ENCODE results near the gene MYL6.

Gene MYL6

DNA sequence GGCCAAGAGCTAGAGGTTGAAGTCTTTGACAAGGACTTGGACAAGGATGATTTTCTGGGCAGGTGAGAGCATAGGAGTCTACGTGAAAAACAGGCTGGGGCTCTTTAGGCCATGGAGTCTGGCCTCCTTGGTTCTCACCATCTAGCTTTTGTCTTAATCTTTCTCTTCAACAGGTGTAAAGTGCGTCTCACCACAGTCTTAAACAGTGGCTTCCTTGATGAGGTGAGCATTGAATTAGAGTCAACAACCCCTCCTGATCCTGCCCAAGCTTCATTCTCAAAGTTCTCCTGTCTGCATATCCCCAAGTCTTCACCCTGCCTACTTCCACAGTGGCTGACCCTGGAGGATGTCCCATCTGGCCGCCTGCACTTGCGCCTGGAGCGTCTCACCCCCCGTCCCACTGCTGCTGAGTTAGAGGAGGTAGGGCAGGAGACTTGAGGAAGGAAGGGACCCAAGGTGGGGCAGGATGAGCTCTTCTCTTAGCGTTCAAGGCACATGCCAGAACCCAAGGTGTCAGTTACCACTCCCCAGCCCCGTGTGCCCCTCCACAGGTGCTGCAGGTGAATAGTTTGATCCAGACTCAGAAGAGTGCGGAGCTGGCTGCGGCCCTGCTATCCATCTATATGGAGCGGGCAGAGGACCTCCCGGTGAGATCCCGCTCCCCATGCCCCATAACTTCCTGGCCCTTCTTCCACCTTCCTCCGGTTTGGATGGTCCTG, 20.1 kb upstream of the MYL6 start:
- Histone ChIP-seq H3K4me1 (ENCODE audit: control insufficient read depth, insufficient read depth, low read length) (no peaks in the 10 kb centered on the region), H3K27me3 (ENCODE audit: control insufficient read depth, insufficient read depth, low read length) (no peaks in the 10 kb centered on the region), H3K4me3 (ENCODE audit: low read length) (no peak overlapping the region), H3K27ac (ENCODE audit: low read depth, low read length) (no peak overlapping the region), H3K9ac (ENCODE audit: low read length) (no peak overlapping the region), H3K36me3 (ENCODE audit: control insufficient read depth, insufficient read depth, low read length) (peaks cover 56% of the 10 kb centered on the region)

DNA sequence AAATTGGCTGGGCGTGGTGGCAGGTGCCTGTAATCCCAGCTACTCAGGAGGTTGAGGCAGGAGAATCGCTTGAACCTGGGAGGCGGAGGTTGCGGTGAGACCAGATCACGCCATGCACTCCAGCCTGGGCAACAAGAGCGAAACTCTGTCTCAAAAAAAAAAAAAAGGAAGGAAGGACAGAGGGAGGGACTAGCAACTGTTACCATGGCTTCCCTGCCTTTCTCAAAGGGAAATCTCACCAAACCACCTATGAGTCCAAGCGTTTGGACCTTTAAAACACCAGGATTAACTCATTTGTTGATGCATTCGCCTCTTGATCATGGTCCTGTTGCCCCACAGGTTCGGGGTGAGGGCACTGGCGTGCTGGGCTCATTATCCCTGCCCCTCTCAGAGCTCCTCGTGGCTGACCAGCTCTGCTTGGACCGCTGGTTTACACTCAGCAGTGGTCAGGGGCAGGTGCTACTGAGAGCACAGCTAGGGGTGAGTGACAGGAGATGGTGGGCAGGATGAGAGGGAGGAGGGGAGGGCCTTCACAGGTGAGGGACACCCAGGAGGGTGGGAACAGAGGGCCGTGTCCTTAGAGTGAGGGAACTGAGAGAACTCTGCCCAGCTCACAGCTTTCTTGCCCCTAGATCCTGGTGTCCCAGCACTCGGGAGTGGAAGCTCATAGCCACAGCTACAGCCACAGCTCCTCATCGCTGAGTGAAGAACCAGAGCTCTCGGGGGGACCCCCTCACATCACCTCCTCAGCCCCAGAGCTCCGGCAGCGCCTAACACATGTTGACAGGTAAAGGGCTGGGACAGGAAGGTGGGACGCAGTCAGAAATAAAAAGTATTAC, 16.0 kb upstream of the MYL6 start:
- H3K9ac ChIP-seq (ENCODE audit: low read length), result no peak overlapping the region
- no peak overlapping the region for H3K4me3 ChIP-seq (ENCODE audit: low read length)
- no peaks in the 10 kb centered on the region for H3K4me1 ChIP-seq (ENCODE audit: control insufficient read depth, insufficient read depth, low read length)
- peaks cover 41% of the 10 kb centered on the region for H3K36me3 ChIP-seq (ENCODE audit: control insufficient read depth, insufficient read depth, low read length)
- no peaks in the 10 kb centered on the region for H3K27me3 ChIP-seq (ENCODE audit: control insufficient read depth, insufficient read depth, low read length)
- H3K27ac ChIP-seq (ENCODE audit: low read depth, low read length), result no peak overlapping the region

DNA sequence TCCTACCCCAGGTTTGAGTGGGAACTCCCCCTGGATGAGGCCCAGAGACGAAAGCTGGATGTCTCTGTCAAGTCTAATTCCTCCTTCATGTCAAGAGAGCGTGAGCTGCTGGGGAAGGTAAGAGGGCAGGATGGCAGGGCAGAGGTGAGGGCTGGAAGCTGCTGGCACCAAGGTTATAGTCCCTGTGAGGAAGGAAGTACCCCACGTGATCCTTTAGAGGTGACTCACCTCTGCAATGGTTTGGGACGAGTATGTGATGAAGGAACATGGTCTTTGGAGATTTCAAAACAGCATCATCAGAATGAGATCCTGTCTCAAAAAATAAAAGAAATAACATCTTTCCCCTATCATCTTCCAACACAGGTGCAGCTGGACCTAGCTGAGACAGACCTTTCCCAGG, 14.9 kb upstream of the MYL6 start:
- Histone ChIP-seq H3K9ac (ENCODE audit: low read length) (no peak overlapping the region), H3K27me3 (ENCODE audit: control insufficient read depth, insufficient read depth, low read length) (no peaks in the 10 kb centered on the region), H3K4me1 (ENCODE audit: control insufficient read depth, insufficient read depth, low read length) (no peaks in the 10 kb centered on the region), H3K27ac (ENCODE audit: low read depth, low read length) (no peak overlapping the region), H3K4me3 (ENCODE audit: low read length) (no peak overlapping the region), H3K36me3 (ENCODE audit: control insufficient read depth, insufficient read depth, low read length) (peaks cover 31% of the 10 kb centered on the region)

DNA sequence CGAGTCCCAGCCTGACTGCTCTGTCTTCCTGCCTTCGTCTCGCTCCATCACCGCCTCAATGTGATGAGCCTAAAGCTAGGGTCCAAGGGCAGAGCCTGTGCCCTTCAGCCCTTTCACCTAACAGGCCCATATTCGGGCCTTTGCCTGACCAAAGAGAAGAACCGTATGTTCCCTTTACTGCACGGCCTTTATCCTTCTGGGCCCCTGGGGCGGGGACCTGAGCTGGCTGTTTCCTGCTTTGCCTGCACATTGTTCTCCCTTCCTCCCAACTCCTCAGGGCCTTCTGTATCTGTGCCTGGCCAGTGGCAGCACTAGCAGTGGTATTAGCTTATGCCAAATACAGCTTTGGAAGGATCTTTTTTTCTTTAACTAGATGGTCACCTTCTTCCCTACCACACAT, 14.3 kb upstream of the MYL6 start:
- no peak overlapping the region for H3K9ac ChIP-seq (ENCODE audit: low read length)
- H3K27ac ChIP-seq (ENCODE audit: low read depth, low read length), result no peak overlapping the region
- H3K4me1 ChIP-seq (ENCODE audit: control insufficient read depth, insufficient read depth, low read length), result no peaks in the 10 kb centered on the region
- peaks cover 25% of the 10 kb centered on the region for H3K36me3 ChIP-seq (ENCODE audit: control insufficient read depth, insufficient read depth, low read length)
- no peaks in the 10 kb centered on the region for H3K27me3 ChIP-seq (ENCODE audit: control insufficient read depth, insufficient read depth, low read length)
- no peak overlapping the region for H3K4me3 ChIP-seq (ENCODE audit: low read length)

DNA sequence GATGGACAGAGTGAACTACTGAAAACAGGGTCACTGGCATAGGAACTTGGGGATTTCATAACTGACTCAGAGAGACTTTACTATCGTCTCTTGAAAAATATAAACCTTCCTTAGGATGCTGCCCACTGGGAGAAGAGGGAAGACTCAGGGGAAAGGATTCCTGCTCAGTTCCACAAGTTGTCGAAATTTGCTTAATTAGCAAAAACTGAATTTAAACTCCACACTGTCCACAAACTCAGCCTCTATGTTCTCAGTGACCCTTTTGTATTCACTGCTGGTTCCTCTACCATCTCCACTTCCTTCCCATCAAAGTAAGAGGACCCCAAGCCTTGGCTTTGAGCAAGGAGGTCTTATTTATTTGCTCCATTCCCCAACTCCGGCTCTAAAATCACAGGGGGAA, 12.9 kb upstream of the MYL6 start:
- H3K27me3 ChIP-seq (ENCODE audit: control insufficient read depth, insufficient read depth, low read length), result no peaks in the 10 kb centered on the region
- no peak overlapping the region for H3K4me3 ChIP-seq (ENCODE audit: low read length)
- H3K36me3 ChIP-seq (ENCODE audit: control insufficient read depth, insufficient read depth, low read length), result peaks cover 23% of the 10 kb centered on the region
- H3K4me1 ChIP-seq (ENCODE audit: control insufficient read depth, insufficient read depth, low read length), result no peaks in the 10 kb centered on the region
- no peak overlapping the region for H3K27ac ChIP-seq (ENCODE audit: low read depth, low read length)
- no peak overlapping the region for H3K9ac ChIP-seq (ENCODE audit: low read length)

- H3K4me1 ChIP-seq (ENCODE audit: control insufficient read depth, insufficient read depth, low read length), result peaks cover 2% of the 10 kb centered on the region
- no peak overlapping the region for H3K27ac ChIP-seq (ENCODE audit: low read depth, low read length)
- no peaks in the 10 kb centered on the region for H3K27me3 ChIP-seq (ENCODE audit: control insufficient read depth, insufficient read depth, low read length)
- no peak overlapping the region for H3K9ac ChIP-seq (ENCODE audit: low read length)
- peaks cover 16% of the 10 kb centered on the region for H3K36me3 ChIP-seq (ENCODE audit: control insufficient read depth, insufficient read depth, low read length)
- no peak overlapping the region for H3K4me3 ChIP-seq (ENCODE audit: low read length)
Observed at GRCh38 chr12:56146492-56147460, 11.4 kb upstream of the MYL6 start.

DNA sequence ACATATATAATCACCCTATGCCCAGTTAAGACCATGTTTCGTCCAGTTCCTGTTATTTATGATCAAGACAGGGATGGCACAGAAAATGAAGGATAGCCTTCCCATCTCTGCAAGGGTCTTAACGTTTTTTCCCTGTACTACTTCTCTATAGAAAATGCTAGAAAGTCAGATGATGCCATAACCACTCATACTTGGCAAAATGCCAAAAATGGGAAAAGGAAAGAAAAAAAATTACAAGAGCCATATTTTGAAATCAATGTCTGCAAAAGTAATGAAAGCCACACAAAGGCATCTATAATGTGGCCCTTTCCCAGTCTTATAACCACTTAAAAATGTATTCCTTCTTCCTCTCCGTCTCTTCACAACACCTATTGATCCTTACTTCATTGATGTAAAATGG, 7.6 kb upstream of the MYL6 start:
- Histone ChIP-seq H3K4me3 (ENCODE audit: low read length) (no peak overlapping the region), H3K4me1 (ENCODE audit: control insufficient read depth, insufficient read depth, low read length) (peaks cover 9% of the 10 kb centered on the region), H3K9ac (ENCODE audit: low read length) (no peak overlapping the region), H3K27me3 (ENCODE audit: control insufficient read depth, insufficient read depth, low read length) (no peaks in the 10 kb centered on the region), H3K27ac (ENCODE audit: low read depth, low read length) (no peak overlapping the region), H3K36me3 (ENCODE audit: control insufficient read depth, insufficient read depth, low read length) (peaks cover 2% of the 10 kb centered on the region)

DNA sequence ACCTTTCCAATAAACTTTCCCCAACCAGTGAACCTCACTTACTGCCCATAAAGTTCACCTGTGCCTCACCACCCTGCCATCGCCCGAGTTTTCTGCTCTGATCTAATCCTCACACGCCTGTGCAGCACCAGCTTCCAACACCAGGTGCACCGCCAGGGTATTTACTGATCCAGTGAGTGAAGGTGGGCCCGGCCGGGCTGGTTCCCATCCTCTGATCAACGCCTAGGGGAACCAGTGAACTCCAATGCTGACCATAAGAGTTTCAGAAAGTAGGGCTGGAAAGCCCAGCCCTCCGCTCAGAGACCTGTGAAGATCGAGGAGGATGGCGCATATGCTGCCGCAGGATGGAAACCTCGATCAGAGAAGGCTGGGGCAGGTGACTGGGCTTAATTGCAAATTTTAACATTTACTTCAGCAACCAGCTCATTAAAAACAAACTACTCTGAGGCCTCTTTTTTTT, 6.5 kb upstream of the MYL6 start:
- Histone ChIP-seq H3K27me3 (ENCODE audit: control insufficient read depth, insufficient read depth, low read length) (no peaks in the 10 kb centered on the region), H3K4me1 (ENCODE audit: control insufficient read depth, insufficient read depth, low read length) (peaks cover 9% of the 10 kb centered on the region), H3K27ac (ENCODE audit: low read depth, low read length) (peak overlapping the region; percentile 83), H3K4me3 (ENCODE audit: low read length) (peak overlapping the region; percentile 60), H3K9ac (ENCODE audit: low read length) (peak overlapping the region; percentile 79), H3K36me3 (ENCODE audit: control insufficient read depth, insufficient read depth, low read length) (peaks cover 2% of the 10 kb centered on the region)

- Histone ChIP-seq H3K4me3 (ENCODE audit: low read length) (peak within 1 kb of the TSS; percentile 60), H3K4me1 (ENCODE audit: control insufficient read depth, insufficient read depth, low read length) (peaks cover 9% of the 10 kb centered on the region), H3K36me3 (ENCODE audit: control insufficient read depth, insufficient read depth, low read length) (peaks cover 2% of the 10 kb centered on the region), H3K9ac (ENCODE audit: low read length) (peak within 1 kb of the TSS; percentile 79), H3K27ac (ENCODE audit: low read depth, low read length) (peak within 1 kb of the TSS; percentile 83), H3K27me3 (ENCODE audit: control insufficient read depth, insufficient read depth, low read length) (no peaks in the 10 kb centered on the region)
Observed at GRCh38 chr12:56152132-56152755, 5.9 kb upstream of the MYL6 start, which contains the start of gene MYL6B. MYL6B (plus strand) TSS chr12:56152587; CDS start chr12:56153919, 1,332 bp downstream.

DNA sequence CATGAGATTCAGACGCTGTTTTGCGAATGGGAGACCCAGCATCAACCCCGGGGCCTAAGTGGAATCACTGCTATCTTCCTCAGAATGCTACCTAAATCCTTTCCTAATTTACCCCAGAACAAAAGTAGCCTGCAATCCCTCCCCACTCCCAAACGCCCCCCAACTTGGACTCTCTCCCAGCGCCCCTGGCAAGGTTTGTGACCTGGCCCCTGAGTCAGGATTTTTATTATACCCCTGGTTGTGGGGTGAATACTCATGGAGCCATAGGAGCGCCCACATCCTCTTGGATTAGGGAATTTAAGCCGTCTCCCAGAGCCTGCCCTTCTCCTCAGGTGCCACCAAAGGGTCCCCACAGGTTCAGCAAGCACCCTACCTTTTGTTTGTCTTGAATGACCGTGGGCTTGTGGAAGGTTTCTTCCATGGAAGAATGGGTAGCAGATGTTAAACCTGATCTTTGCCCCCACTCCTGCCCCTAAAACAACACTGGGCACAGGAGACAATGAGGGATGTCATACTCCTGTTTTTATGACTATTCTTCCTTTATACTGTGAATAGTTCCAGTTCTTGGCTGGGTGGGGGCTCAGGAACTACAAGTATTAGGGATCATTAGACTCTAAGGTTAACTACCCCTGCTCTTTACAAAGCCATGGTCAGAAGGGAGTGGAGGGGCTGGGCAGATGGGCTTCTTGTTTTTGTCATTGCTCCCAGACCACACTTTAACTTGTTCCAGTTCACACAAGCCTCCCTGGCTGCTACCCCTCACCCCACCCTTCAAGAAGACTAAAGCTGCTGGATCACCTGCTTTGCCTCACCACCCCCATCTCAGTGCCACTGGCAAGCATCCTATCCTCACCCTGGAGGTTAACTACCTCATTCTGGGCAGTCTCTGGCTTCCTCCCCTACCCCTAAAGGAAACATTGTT, 5.1 kb upstream of the MYL6 start:
- peak overlapping the region; percentile 83 for H3K27ac ChIP-seq (ENCODE audit: low read depth, low read length)
- peaks cover 2% of the 10 kb centered on the region for H3K36me3 ChIP-seq (ENCODE audit: control insufficient read depth, insufficient read depth, low read length)
- H3K9ac ChIP-seq (ENCODE audit: low read length), result no peak overlapping the region
- H3K4me1 ChIP-seq (ENCODE audit: control insufficient read depth, insufficient read depth, low read length), result peaks cover 9% of the 10 kb centered on the region
- no peaks in the 10 kb centered on the region for H3K27me3 ChIP-seq (ENCODE audit: control insufficient read depth, insufficient read depth, low read length)
- H3K4me3 ChIP-seq (ENCODE audit: low read length), result peak overlapping the region; percentile 60

- Histone ChIP-seq H3K4me3 (ENCODE audit: low read length) (no peak overlapping the region), H3K27me3 (ENCODE audit: control insufficient read depth, insufficient read depth, low read length) (no peaks in the 10 kb centered on the region), H3K27ac (ENCODE audit: low read depth, low read length) (no peak overlapping the region), H3K9ac (ENCODE audit: low read length) (no peak overlapping the region), H3K4me1 (ENCODE audit: control insufficient read depth, insufficient read depth, low read length) (peaks cover 9% of the 10 kb centered on the region), H3K36me3 (ENCODE audit: control insufficient read depth, insufficient read depth, low read length) (peaks cover 4% of the 10 kb centered on the region)
Observed at GRCh38 chr12:56153678-56154065, 4.5 kb upstream of the MYL6 start.

Data from rectal smooth muscle tissue (tissue), 1 donor.